G401 (cell line): ENCODE data around the gene SNX24. TPM values are rescaled to one million over a fixed set of nuclear protein-coding genes. Genes with fewer than 3 reads are reported as not detected.
"Not testable (repeated sequence)": the region's sequence is repeated elsewhere in the genome, so short reads cannot be mapped to it uniquely, and the experiment has no call there.

ENCODE experiments used
- DNase-seq: peaks from one replicate; pipeline ENCODE4 v3.0.0-alpha.2; 2015; ENCODE audit warnings: low spot score
- in situ Hi-C: cut with HindIII; loops from 2 replicates; pipeline ENCODE4 v1.10.0; 2016; ENCODE audit warnings: low sequenced_read_pairs, mixed read lengths
- total RNA-seq: library from RNA; depleted of rRNA; stranded (reverse); fragments of >200 nt; shearing (Covaris generic); gene quantifications from 2 replicates; pipeline ENCODE4 v1.2.3, GENCODE V29; 2014

Gene SNX24
- total RNA-seq, 1 experiment from 2014 or later: 20.9 TPM

GRCh38 chr5:122909470-122910100 lies 64.2 kb downstream of the SNX24 start:
- in situ Hi-C loops: no loop called here
- no peak for DNase-seq

GRCh38 chr5:122913436-122913835 lies 68.0 kb downstream of the SNX24 start:
- DNase-seq, in situ Hi-C loops: not testable (repeated sequence)

DNA sequence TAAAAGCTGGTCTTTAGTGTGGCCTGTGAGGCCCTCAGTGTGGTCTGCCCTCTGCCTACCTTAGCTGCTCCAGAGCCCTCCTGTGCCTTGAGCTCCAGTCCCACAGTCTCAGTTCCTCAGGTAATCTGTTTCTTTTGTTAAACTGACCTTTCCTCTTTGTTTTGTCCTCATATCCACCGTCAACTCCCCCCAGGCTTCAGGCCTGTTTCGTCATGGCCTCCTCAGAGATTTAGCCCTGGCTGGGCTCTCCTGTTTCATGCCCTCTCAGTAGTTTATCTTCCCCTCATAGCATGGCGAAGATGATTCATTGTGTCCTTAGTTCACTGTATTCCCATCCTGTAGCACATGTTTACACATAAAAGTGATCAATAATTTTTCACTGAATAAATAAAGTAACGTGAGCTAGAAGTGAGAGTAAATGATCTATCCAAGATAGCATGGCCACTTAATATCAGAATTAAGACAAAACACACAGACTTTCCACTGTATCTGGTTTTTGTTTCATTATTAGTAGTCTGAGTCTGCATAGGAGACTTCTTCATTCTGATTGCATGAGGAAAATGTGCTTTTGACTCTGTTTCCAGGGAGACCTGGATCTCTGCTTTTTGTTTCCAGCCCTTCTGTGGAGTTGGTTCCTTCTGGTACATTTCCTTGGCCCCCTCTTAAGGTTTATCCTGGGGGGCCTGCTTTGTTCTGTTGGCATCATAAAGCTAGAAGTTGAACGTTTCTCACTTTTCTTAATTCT lies 70.5 kb downstream of the SNX24 start:
- DNase-seq: no peak
- in situ Hi-C loops: no loop called here

DNA sequence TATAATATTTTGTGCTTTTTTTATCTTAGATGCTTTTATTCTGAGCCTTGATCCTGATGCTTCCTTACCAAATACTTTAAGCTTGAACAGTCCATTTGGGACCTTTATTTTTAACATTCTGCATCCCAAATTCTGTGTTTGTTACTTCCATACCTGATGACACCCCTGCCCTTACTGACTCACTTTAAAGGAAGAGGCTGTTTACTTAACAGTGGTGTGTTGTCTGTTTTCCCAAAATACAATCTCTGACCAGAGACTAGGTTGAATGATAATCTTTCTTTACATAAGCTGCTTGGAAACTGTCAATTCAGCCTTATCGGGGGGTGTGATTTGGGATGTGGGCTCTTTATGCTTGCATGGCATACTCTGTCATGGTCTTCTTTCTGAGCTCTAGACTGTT lies 71.1 kb downstream of the SNX24 start:
- in situ Hi-C loops: no loop called here

DNA sequence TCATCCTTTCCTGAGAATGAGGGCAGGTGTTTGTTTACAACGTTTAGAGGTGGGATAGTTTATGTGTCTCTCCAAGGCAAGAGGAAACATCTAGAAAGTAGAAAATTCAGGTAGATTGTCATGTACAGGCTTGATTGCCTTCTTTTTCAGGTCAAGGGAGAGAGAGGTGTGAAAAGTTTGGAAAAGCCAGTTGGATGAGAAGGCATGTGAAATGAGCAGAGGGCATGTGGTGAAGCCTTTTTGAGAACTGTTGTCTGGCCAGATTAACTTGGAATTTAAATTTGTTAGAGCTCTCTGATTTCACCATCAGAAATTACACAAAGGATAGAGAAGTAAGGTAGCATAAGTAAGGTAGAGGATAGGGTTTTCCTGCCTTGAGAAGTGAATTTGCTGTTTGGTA lies 74.6 kb downstream of the SNX24 start:
- no peak for DNase-seq
- in situ Hi-C loops: no loop called here

More for the DNA sequence above, 71.1 kb downstream of the SNX24 start:
- DNase-seq: no peak

- in situ Hi-C loops: no loop called here
- DNase-seq: no peak
Measured at GRCh38 chr5:122921826-122922225, 76.4 kb downstream of the SNX24 start.

DNA sequence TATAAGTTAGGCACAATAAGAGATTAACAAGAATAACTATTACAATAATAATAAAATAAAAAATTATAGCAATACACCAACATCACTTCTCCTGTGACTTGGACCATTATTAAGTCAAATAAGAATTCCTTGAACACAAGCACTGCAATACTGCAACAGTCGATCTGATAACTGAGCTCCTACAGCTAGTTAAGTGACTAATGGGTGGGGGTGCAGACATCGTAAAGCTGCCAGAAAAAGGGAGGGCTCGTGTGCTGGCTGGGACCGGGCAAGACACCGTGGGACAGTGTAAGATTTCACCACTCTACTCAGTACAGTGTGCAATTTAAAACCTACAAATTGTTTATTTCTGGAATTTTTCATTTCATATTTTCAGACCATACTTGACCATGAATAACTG lies 78.8 kb downstream of the SNX24 start:
- in situ Hi-C loops: no loop called here
- DNase-seq: no peak

GRCh38 chr5:122924719-122925395 lies 79.4 kb downstream of the SNX24 start:
- in situ Hi-C loops: no loop called here
- DNase-seq: no peak

GRCh38 chr5:122929001-122929400 lies 83.6 kb downstream of the SNX24 start:
- in situ Hi-C loops: no loop called here
- DNase-seq: no peak

GRCh38 chr5:122929980-122930379 lies 84.6 kb downstream of the SNX24 start:
- no peak for DNase-seq
- in situ Hi-C loops: no loop called here

- no peak for DNase-seq
- in situ Hi-C loops: no loop called here
Measured at GRCh38 chr5:122933956-122934355, 88.5 kb downstream of the SNX24 start.

- DNase-seq: no peak
- in situ Hi-C loops: no loop called here
Measured at GRCh38 chr5:122936088-122936487, 90.7 kb downstream of the SNX24 start.

GRCh38 chr5:122937914-122938313 lies 92.5 kb downstream of the SNX24 start:
- in situ Hi-C loops: no loop called here

DNA sequence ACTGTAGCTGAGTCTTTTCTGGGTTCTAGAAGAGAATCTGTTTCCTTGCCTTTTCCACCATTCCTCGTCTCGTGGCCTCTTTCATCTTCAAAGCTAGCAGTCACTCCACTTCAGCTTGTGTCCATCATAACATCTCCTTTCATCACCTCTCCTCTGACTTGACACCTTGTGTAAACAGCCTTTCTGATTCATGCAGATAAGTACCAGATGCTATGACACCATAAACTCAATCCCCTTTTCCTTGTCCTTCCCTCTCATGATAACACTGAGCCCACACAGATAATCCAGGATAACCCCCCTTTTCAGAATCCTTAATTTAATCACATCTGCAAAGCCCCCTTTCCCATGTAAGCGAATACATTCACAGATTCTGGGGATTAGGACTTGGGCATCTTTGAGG lies 95.5 kb downstream of the SNX24 start:
- no peak for DNase-seq
- in situ Hi-C loops: no loop called here

More at GRCh38 chr5:122937914-122938313, 92.5 kb downstream of the SNX24 start:
- DNase-seq: no peak

- in situ Hi-C loops: no loop called here
- DNase-seq: no peak
Measured at GRCh38 chr5:122941737-122942136, 96.3 kb downstream of the SNX24 start.

DNA sequence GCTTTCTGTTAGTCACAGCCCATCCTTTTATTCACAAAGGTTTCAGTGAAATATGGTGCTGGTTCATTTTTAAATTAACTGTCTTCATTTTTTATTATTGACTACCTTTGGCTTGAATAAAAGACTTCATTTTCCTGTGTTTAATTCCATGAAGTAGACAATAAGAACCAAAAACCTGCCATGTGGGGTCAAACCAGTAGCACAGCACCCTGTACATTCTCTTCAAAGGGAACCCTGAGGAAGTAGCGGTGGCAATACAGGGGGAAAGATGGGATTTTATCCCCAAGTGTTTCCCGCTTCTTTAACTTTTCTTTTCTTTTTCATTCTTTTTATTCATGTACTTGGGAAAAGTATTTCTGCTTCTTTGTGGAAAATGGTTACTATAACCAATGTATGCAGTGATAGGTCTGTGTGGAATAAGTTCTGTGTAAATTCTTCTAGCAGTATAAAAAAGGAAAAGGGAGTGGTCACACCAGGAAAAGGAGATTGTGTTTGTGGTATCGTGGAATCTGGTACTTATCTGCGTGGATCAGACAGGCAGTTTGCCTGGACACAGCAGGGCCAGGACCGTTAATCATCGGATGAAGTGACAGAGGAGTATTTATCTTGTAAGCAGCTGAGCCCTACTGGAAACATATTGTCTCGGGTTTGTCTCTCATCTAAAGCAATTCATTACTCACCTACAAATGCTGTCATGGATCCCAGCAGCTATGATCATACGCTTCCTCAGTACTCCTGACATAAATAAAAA lies 96.9 kb downstream of the SNX24 start:
- DNase-seq: no peak
- in situ Hi-C loops: no loop called here

DNA sequence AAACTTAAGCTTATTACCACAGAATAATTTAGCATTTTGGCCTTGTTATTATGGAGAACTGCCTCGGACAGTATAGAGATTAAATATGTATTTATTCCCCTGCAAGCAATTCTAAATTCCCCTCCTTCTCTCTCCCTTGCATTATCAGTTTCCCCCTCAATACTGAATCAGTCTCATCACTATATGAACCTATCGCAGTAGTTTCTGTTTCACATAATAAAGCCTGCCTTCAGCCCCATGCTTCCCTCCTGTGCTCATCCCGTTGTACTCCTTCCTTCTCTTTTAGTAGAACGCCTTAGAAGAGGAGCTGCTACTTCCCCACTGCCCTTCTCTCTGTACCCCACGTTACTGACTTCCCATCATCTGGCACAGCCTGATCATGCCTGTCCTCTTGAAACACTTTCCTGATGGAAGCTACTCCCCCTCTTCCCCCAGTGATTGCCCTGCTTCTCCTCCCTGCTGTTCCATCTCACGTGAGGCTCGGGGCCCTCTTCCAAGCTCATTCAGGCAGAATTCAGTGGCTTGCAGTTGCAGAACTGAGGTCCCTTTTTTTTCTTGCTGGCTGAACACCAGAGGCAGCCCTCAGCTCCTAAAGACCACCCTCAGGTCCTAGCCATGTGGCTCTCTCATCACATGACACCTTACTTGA lies 97.8 kb downstream of the SNX24 start:
- no peak for DNase-seq
- in situ Hi-C loops: no loop called here

DNA sequence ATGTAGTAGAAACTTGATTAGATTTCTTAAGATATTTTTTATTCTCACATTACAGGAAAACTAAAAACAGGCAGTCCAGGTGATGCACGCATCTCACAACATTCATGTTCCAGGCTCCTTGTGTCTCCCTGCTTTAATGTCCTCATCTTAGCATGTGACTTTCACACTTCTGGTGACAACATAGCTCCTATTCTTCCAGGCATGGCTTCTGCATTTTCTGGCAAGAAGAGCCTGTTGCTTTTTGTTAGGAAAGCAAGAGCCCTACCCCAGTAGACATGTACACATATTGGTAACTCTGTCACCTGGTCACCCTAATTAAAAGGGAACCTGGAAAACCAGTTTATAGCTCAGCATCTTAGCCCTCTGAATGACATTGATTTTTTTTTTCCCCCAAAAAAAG lies 98.6 kb downstream of the SNX24 start:
- DNase-seq: no peak
- in situ Hi-C loops: no loop called here

- no peak for DNase-seq
- in situ Hi-C loops: no loop called here
Measured at GRCh38 chr5:122947372-122947771, 102.0 kb downstream of the SNX24 start.
